CD4-positive, alpha-beta T cell treated with Interferon alpha-2 for 1 hour (primary cell): ENCODE data around the gene USP34.

Source experiments
- DNase-seq, 2 donors: peaks; one replicate each; pipeline ENCODE4 v3.0.0-alpha.2; 2020 to 2022

Gene USP34

GRCh38 chr2:61145990-61146389, 324.9 kb downstream of the USP34 start:
- DNase-seq, result no peak

- peak; percentile 95 to 96 for DNase-seq
These were observed 326.1 kb downstream of the USP34 start for GRCh38 chr2:61144697-61145268.

GRCh38 chr2:61141151-61141550, 329.7 kb downstream of the USP34 start:
- no peak for DNase-seq

GRCh38 chr2:61138859-61139258, 332.0 kb downstream of the USP34 start:
- no peak for DNase-seq
